ENCODE measurements around the gene GOLIM4. TPM values are rescaled to one million over a fixed set of nuclear protein-coding genes. Genes with fewer than 3 reads are reported as not detected.

GOLIM4 gene
- total RNA-seq, 2 experiments from 2014 or later, result 1.7 to 1.9 TPM

- CTCF ChIA-PET, result interaction anchor here (1.2 kb wide), 1 partner anchor 15 kb away, joined by 3 read pairs; no protein-coding TSS in a partner anchor
- peaks cover 2% of the 10 kb centered on the region for H3K27me3 Mint-ChIP-seq
- H3K4me3 Mint-ChIP-seq, result no peak overlapping the region
- POLR2A ChIA-PET, result no interaction called here
- H3K4me1 Mint-ChIP-seq, result peaks cover 2% of the 10 kb centered on the region
- no peaks in the 10 kb centered on the region for H3K9me3 Mint-ChIP-seq
- H3K36me3 Mint-ChIP-seq (ENCODE audit: low read depth), result no peaks in the 10 kb centered on the region
- DNase-seq, result no peak
- no peak overlapping the region for H3K27ac Mint-ChIP-seq
Measured at GRCh38 chr3:168080022-168080421, 15.7 kb downstream of the GOLIM4 start.

GRCh38 chr3:168077091-168077490 is 18.6 kb downstream of the GOLIM4 start:
- Mint-ChIP-seq H3K27ac (no peak overlapping the region), H3K27me3 (peaks cover 2% of the 10 kb centered on the region), H3K36me3 (ENCODE audit: low read depth) (no peaks in the 10 kb centered on the region), H3K4me3 (no peak overlapping the region), H3K9me3 (no peaks in the 10 kb centered on the region), H3K4me1 (no peaks in the 10 kb centered on the region)
- ChIA-PET POLR2A (no interaction called here), CTCF (no interaction called here)
- no peak for DNase-seq

- CTCF ChIA-PET, result no interaction called here
- H3K27ac Mint-ChIP-seq, result no peak overlapping the region
Measured at GRCh38 chr3:168073842-168074605, 21.7 kb downstream of the GOLIM4 start.

GRCh38 chr3:168072323-168072650 is 23.4 kb downstream of the GOLIM4 start:
- POLR2A ChIA-PET, result no interaction called here

More at GRCh38 chr3:168073842-168074605, 21.7 kb downstream of the GOLIM4 start:
- Mint-ChIP-seq H3K36me3 (ENCODE audit: low read depth) (no peaks in the 10 kb centered on the region), H3K4me3 (no peak overlapping the region), H3K4me1 (no peaks in the 10 kb centered on the region), H3K9me3 (no peaks in the 10 kb centered on the region), H3K27me3 (peaks cover under 1% of the 10 kb centered on the region)
- POLR2A ChIA-PET, result no interaction called here
- DNase-seq, result no peak

GRCh38 chr3:168071591-168072322 is 24.0 kb downstream of the GOLIM4 start:
- Mint-ChIP-seq H3K4me1 (no peaks in the 10 kb centered on the region), H3K27ac (no peak overlapping the region), H3K9me3 (no peaks in the 10 kb centered on the region), H3K4me3 (no peak overlapping the region), H3K36me3 (ENCODE audit: low read depth) (no peaks in the 10 kb centered on the region), H3K27me3 (no peaks in the 10 kb centered on the region)
- ChIA-PET POLR2A (no interaction called here), CTCF (no interaction called here)
- no peak for DNase-seq

More at GRCh38 chr3:168072323-168072650, 23.4 kb downstream of the GOLIM4 start:
- no peak overlapping the region for H3K4me3 Mint-ChIP-seq
- CTCF ChIA-PET, result no interaction called here
- no peaks in the 10 kb centered on the region for H3K36me3 Mint-ChIP-seq (ENCODE audit: low read depth)
- no peaks in the 10 kb centered on the region for H3K27me3 Mint-ChIP-seq
- H3K9me3 Mint-ChIP-seq, result no peaks in the 10 kb centered on the region
- no peak for DNase-seq
- no peaks in the 10 kb centered on the region for H3K4me1 Mint-ChIP-seq
- no peak overlapping the region for H3K27ac Mint-ChIP-seq

- POLR2A ChIA-PET, result no interaction called here
- H3K4me1 Mint-ChIP-seq, result no peaks in the 10 kb centered on the region
- no peak overlapping the region for H3K4me3 Mint-ChIP-seq
Measured at GRCh38 chr3:168070919-168071318, 24.8 kb downstream of the GOLIM4 start.

GRCh38 chr3:168068346-168068745 is 27.4 kb downstream of the GOLIM4 start:
- ChIA-PET POLR2A (no interaction called here), CTCF (no interaction called here)
- Mint-ChIP-seq H3K27me3 (no peaks in the 10 kb centered on the region), H3K4me1 (no peaks in the 10 kb centered on the region), H3K27ac (no peak overlapping the region), H3K9me3 (no peaks in the 10 kb centered on the region), H3K36me3 (ENCODE audit: low read depth) (no peaks in the 10 kb centered on the region), H3K4me3 (no peak overlapping the region)
- DNase-seq, result no peak

More at GRCh38 chr3:168070919-168071318, 24.8 kb downstream of the GOLIM4 start:
- H3K9me3 Mint-ChIP-seq, result no peaks in the 10 kb centered on the region
- H3K36me3 Mint-ChIP-seq (ENCODE audit: low read depth), result no peaks in the 10 kb centered on the region
- CTCF ChIA-PET, result no interaction called here
- H3K27me3 Mint-ChIP-seq, result no peaks in the 10 kb centered on the region
- no peak for DNase-seq
- H3K27ac Mint-ChIP-seq, result no peak overlapping the region

- Mint-ChIP-seq H3K27ac (no peak overlapping the region), H3K36me3 (ENCODE audit: low read depth) (no peaks in the 10 kb centered on the region), H3K4me3 (no peak overlapping the region), H3K4me1 (peaks cover 3% of the 10 kb centered on the region), H3K27me3 (no peaks in the 10 kb centered on the region), H3K9me3 (no peaks in the 10 kb centered on the region)
- ChIA-PET POLR2A (no interaction called here), CTCF (no interaction called here)
- DNase-seq, result no peak
Measured at GRCh38 chr3:168066882-168067281, 28.8 kb downstream of the GOLIM4 start.

- Mint-ChIP-seq H3K4me1 (peaks cover 12% of the 10 kb centered on the region), H3K27me3 (no peaks in the 10 kb centered on the region), H3K4me3 (no peak overlapping the region), H3K27ac (no peak overlapping the region), H3K9me3 (no peaks in the 10 kb centered on the region), H3K36me3 (ENCODE audit: low read depth) (no peaks in the 10 kb centered on the region)
- ChIA-PET POLR2A (no interaction called here), CTCF (no interaction called here)
- DNase-seq, result no peak
Measured at GRCh38 chr3:168065569-168065968, 30.2 kb downstream of the GOLIM4 start.

GRCh38 chr3:168063122-168063521 is 32.6 kb downstream of the GOLIM4 start:
- no peaks in the 10 kb centered on the region for H3K9me3 Mint-ChIP-seq
- no peak overlapping the region for H3K27ac Mint-ChIP-seq
- CTCF ChIA-PET, result no interaction called here

GRCh38 chr3:168062679-168063078 is 33.0 kb downstream of the GOLIM4 start:
- DNase-seq, result no peak
- no peaks in the 10 kb centered on the region for H3K27me3 Mint-ChIP-seq
- H3K27ac Mint-ChIP-seq, result no peak overlapping the region
- H3K4me3 Mint-ChIP-seq, result no peak overlapping the region
- H3K4me1 Mint-ChIP-seq, result peaks cover 12% of the 10 kb centered on the region
- CTCF ChIA-PET, result no interaction called here
- H3K9me3 Mint-ChIP-seq, result no peaks in the 10 kb centered on the region
- H3K36me3 Mint-ChIP-seq (ENCODE audit: low read depth), result no peaks in the 10 kb centered on the region
- POLR2A ChIA-PET, result no interaction called here

More at GRCh38 chr3:168063122-168063521, 32.6 kb downstream of the GOLIM4 start:
- no peak overlapping the region for H3K4me3 Mint-ChIP-seq
- H3K36me3 Mint-ChIP-seq (ENCODE audit: low read depth), result no peaks in the 10 kb centered on the region
- no peaks in the 10 kb centered on the region for H3K27me3 Mint-ChIP-seq
- H3K4me1 Mint-ChIP-seq, result peaks cover 12% of the 10 kb centered on the region
- DNase-seq, result no peak
- POLR2A ChIA-PET, result no interaction called here

- ChIA-PET POLR2A (no interaction called here), CTCF (no interaction called here)
- Mint-ChIP-seq H3K36me3 (ENCODE audit: low read depth) (no peaks in the 10 kb centered on the region), H3K9me3 (no peaks in the 10 kb centered on the region), H3K27me3 (no peaks in the 10 kb centered on the region), H3K4me3 (no peak overlapping the region), H3K27ac (no peak overlapping the region), H3K4me1 (peaks cover 12% of the 10 kb centered on the region)
- no peak for DNase-seq
Measured at GRCh38 chr3:168061332-168061996, 34.3 kb downstream of the GOLIM4 start.

GRCh38 chr3:168060317-168060716 is 35.4 kb downstream of the GOLIM4 start:
- no peaks in the 10 kb centered on the region for H3K36me3 Mint-ChIP-seq (ENCODE audit: low read depth)
- ChIA-PET CTCF (no interaction called here), POLR2A (no interaction called here)

More at GRCh38 chr3:168060317-168060716, 35.4 kb downstream of the GOLIM4 start:
- H3K27me3 Mint-ChIP-seq, result no peaks in the 10 kb centered on the region
- H3K4me1 Mint-ChIP-seq, result peaks cover 12% of the 10 kb centered on the region
- no peak overlapping the region for H3K4me3 Mint-ChIP-seq
- no peak for DNase-seq
- no peaks in the 10 kb centered on the region for H3K9me3 Mint-ChIP-seq
- H3K27ac Mint-ChIP-seq, result no peak overlapping the region

Data from activated CD4-positive, alpha-beta memory T cell treated with anti-CD3 and anti-CD28 coated beads, Interleukin-2, amount 10 ng/mL, durations not matched to agents 7 days and 5 days (primary cell).